ENCODE measurements around the gene CBLN1.

- no peak for TF ChIP-seq GATA3 (IDR thresholded peaks at IDR 0.05; ENCODE audit: low read depth, low read length)
- TF ChIP-seq GATA2 (IDR thresholded peaks at IDR 0.05; ENCODE audit: low read depth, low read length), result no peak
Measured at GRCh38 chr16:49277386-49277742, 4.3 kb downstream of the CBLN1 start.

Measured in SH-SY5Y (cell line).